PC-3 (cell line): Measurements from ENCODE around the gene SSUH2. TPM values are rescaled to one million over a fixed set of nuclear protein-coding genes. Genes with fewer than 3 reads are reported as not detected.

Experiments
- ATAC-seq: fragments of 200-7000 bp; cut with Tn5 transposase; 2 replicates; pipeline ENCODE4 v1.9.1; 2020; ENCODE audit warnings: mild to moderate bottlenecking, moderate library complexity
- BruUV-seq: library from RNA; stranded (reverse); fragments of 400-500 nt; replicated peaks from 2 replicates; lab custom pipeline; 2021; lab: Mats Ljungman, UMichigan
- CTCF ChIA-PET: fragments of 300-600 bp; sonication (Branson Sonifier 250); formaldehyde crosslinking; loops from one replicate; lab custom pipeline; 2022; ENCODE audit warnings: antibody characterized with exemption; lab: Charles Lee
- POLR2A ChIA-PET: fragments of 300-600 bp; sonication (Branson Sonifier 250); formaldehyde crosslinking; loops from one replicate; lab custom pipeline; 2022; ENCODE audit warnings: antibody characterized with exemption; ENCODE audit not compliant: unreplicated experiment; lab: Charles Lee
- DNase-seq: peaks from one replicate; pipeline ENCODE4 v3.0.0-alpha.2; 2015
- H2AFZ ChIP-seq: fragments of 300-600 bp; sonication (generic); 2 replicates; pipeline ENCODE4 v1.6.0; 2016; ENCODE audit warnings: antibody characterized with exemption, low read length
- H3F3A ChIP-seq: fragments of 300-600 bp; sonication (generic); one replicate; pipeline ENCODE4 v1.6.0; 2017; ENCODE audit warnings: antibody characterized with exemption, low read length, control low read depth, mild to moderate bottlenecking; ENCODE audit not compliant: unreplicated experiment
- H3K27ac ChIP-seq: fragments of 300-600 bp; sonication (generic); 2 replicates; pipeline ENCODE4 v1.5.1; 2016; ENCODE audit warnings: mild to moderate bottlenecking, low read length
- H3K27me3 ChIP-seq: fragments of 300-600 bp; sonication (generic); 2 replicates; pipeline ENCODE4 v1.6.1; 2016; ENCODE audit warnings: low read length, mixed read lengths
- H3K36me3 ChIP-seq: fragments of 300-600 bp; sonication (generic); 2 replicates; pipeline ENCODE4 v1.6.1; 2016; ENCODE audit warnings: low read depth, mixed run types, low read length, mixed read lengths
- H3K4me1 ChIP-seq: fragments of 300-600 bp; sonication (generic); 2 replicates; pipeline ENCODE4 v1.5.1; 2016; ENCODE audit warnings: low read length; ENCODE audit not compliant: insufficient read depth
- H3K4me2 ChIP-seq: fragments of 300-600 bp; sonication (generic); 2 replicates; pipeline ENCODE4 v1.6.0; 2016; ENCODE audit warnings: low read length
- H3K4me3 ChIP-seq: fragments of 300-600 bp; sonication (generic); 2 replicates; pipeline ENCODE4 v1.5.1; 2016; ENCODE audit warnings: mild to moderate bottlenecking, low read length, mixed read lengths
- H3K79me2 ChIP-seq: fragments of 300-600 bp; sonication (generic); 2 replicates; pipeline ENCODE4 v1.6.1; 2017; ENCODE audit warnings: low read length, mixed read lengths
- H3K9ac ChIP-seq: fragments of 300-600 bp; sonication (generic); 2 replicates; pipeline ENCODE4 v1.6.0; 2016; ENCODE audit warnings: mild to moderate bottlenecking, low read length
- H3K9me2 ChIP-seq: fragments of 300-600 bp; sonication (generic); replicated peaks from 2 replicates; pipeline ENCODE4 v1.6.1; 2016; ENCODE audit warnings: mixed run types, low read length, mixed read lengths
- H3K9me3 ChIP-seq: fragments of 300-600 bp; sonication (generic); 2 replicates; pipeline ENCODE4 v1.6.1; 2016; ENCODE audit warnings: low read length, mixed read lengths
- H4K20me1 ChIP-seq: fragments of 300-600 bp; sonication (generic); 2 replicates; pipeline ENCODE4 v1.6.1; 2016; ENCODE audit warnings: low read length, mixed read lengths
- EZH2 ChIP-seq: fragments of 300-600 bp; sonication (generic); IDR thresholded peaks from one replicate; pipeline ENCODE4 v1.6.1; 2017; ENCODE audit warnings: antibody characterized with exemption, mild to moderate bottlenecking, low read length; ENCODE audit not compliant: unreplicated experiment
- EZH2phosphoT487 ChIP-seq: fragments of 300-600 bp; sonication (generic); IDR thresholded peaks from 2 replicates; pipeline ENCODE4 v1.6.1; 2018; ENCODE audit warnings: mild to moderate bottlenecking, antibody characterized with exemption, low read length, borderline replicate concordance
- intact Hi-C: fragments of 100-400 bp; cut with micrococcal nuclease; formaldehyde crosslinking; loops from 2 replicates; pipeline ENCODE4 v1.9.0; 2023
- total RNA-seq: library from RNA; depleted of rRNA; stranded (reverse); fragments of >200 nt; gene quantifications from 2 replicates; pipeline ENCODE4 v1.2.3, GENCODE V29; 2014
- TF ChIP-seq, protein P1 (sequence below): fragments of 300-600 bp; sonication (generic); conservative IDR thresholded peaks from 2 replicates; pipeline ENCODE4 v1.5.1; 2017; ENCODE audit warnings: antibody characterized with exemption, low read depth, mild to moderate bottlenecking, low read length

Gene SSUH2
- total RNA-seq, 1 experiment from 2014 or later, result 0.44 TPM

DNA sequence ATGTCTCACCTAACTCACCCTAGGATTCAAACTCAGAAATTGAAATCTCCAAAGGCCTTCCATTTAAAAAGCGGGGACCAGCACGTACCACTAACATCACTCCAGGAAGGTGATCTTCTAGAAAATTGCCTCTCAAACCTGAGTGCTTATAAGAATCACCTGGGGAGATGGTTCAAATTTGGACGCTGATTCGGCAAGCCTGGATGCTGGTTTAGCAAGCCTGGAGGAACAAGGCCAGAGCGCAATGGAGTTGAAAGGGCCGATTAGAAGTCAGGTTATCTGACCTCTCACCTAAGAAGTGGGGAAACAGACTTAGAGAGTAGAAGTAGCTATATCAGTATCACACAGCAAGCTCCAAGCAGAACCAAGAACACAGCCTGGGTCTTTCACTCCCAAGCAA, 68.2 kb downstream of the SSUH2 start:
- no peak overlapping the region for H3K4me3 ChIP-seq
- no peak overlapping the region for H3K27ac ChIP-seq
- no peak overlapping the region for H2AFZ ChIP-seq
- no peak overlapping the region for H3K4me2 ChIP-seq
- no peaks in the 10 kb centered on the region for H3K27me3 ChIP-seq
- 0 out of 2 replicates have a peak, but pooled peaks cover 5% of the 10 kb centered on the region for H3K4me1 ChIP-seq
- H3F3A ChIP-seq, result no peaks in the 10 kb centered on the region
- H3K9ac ChIP-seq, result no peak overlapping the region
- H4K20me1 ChIP-seq, result no peaks in the 10 kb centered on the region
- no peak for ATAC-seq
- CTCF ChIA-PET, result no interaction called here
- intact Hi-C loops, result no loop called here
- no peaks in the 10 kb centered on the region for H3K79me2 ChIP-seq
- BruUV-seq, result no TSS peak
- no peaks in the 10 kb centered on the region for H3K9me2 ChIP-seq
- POLR2A ChIA-PET, result interaction anchor here (0.6 kb wide), 1 partner anchor 24 kb away, joined by 3 read pairs; no protein-coding TSS in a partner anchor
- DNase-seq, result no peak
- TF ChIP-seq EZH2phosphoT487, result no peak
- no peak for TF ChIP-seq EZH2
- TF ChIP-seq, protein P1, sequence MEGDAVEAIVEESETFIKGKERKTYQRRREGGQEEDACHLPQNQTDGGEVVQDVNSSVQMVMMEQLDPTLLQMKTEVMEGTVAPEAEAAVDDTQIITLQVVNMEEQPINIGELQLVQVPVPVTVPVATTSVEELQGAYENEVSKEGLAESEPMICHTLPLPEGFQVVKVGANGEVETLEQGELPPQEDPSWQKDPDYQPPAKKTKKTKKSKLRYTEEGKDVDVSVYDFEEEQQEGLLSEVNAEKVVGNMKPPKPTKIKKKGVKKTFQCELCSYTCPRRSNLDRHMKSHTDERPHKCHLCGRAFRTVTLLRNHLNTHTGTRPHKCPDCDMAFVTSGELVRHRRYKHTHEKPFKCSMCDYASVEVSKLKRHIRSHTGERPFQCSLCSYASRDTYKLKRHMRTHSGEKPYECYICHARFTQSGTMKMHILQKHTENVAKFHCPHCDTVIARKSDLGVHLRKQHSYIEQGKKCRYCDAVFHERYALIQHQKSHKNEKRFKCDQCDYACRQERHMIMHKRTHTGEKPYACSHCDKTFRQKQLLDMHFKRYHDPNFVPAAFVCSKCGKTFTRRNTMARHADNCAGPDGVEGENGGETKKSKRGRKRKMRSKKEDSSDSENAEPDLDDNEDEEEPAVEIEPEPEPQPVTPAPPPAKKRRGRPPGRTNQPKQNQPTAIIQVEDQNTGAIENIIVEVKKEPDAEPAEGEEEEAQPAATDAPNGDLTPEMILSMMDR, result no peak
- H3K36me3 ChIP-seq, result no peaks in the 10 kb centered on the region
- H3K9me3 ChIP-seq, result no peaks in the 10 kb centered on the region

- H3K4me2 ChIP-seq, result no peak overlapping the region
- no peak overlapping the region for H2AFZ ChIP-seq
- ATAC-seq, result no peak
- no peaks in the 10 kb centered on the region for H3K79me2 ChIP-seq
- BruUV-seq, result no TSS peak
- H3K36me3 ChIP-seq, result no peaks in the 10 kb centered on the region
- H3K9me3 ChIP-seq, result no peaks in the 10 kb centered on the region
- ChIA-PET CTCF (no interaction called here), POLR2A (no interaction called here)
- no peaks in the 10 kb centered on the region for H3F3A ChIP-seq
- no peak overlapping the region for H3K4me3 ChIP-seq
- H3K4me1 ChIP-seq, result 0 out of 2 replicates have a peak, but pooled peaks cover 5% of the 10 kb centered on the region
- intact Hi-C loops, result no loop called here
- no peaks in the 10 kb centered on the region for H3K9me2 ChIP-seq
- TF ChIP-seq, protein P1, result no peak
- TF ChIP-seq EZH2phosphoT487 (no peak), EZH2 (no peak)
- H3K27ac ChIP-seq, result no peak overlapping the region
- H3K27me3 ChIP-seq, result no peaks in the 10 kb centered on the region
- no peak overlapping the region for H3K9ac ChIP-seq
- no peaks in the 10 kb centered on the region for H4K20me1 ChIP-seq
- peak; percentile 23 for DNase-seq
Measured at GRCh38 chr3:8575364-8576104, 69.1 kb downstream of the SSUH2 start.
